ENCODE measurements around the gene SPNS2. TPM values are rescaled to one million over a fixed set of nuclear protein-coding genes. Genes with fewer than 3 reads are reported as not detected.

The SPNS2 gene
- total RNA-seq, 2 donors from 2014 or later = 7.2 to 16.8 TPM

GRCh38 chr17:4505187-4505586 lies 6.5 kb downstream of the SPNS2 start:
- Histone ChIP-seq H3K4me1 (peaks cover 0 to 88% of the 10 kb centered on the region in 2 donors), H3K36me3 (no peaks in the 10 kb centered on the region), H3K27ac (no peak overlapping the region), H3K4me3 (no peak overlapping the region), H3K27me3 (no peaks in the 10 kb centered on the region), H3K9me3 (no peaks in the 10 kb centered on the region)
- no peak for DNase-seq (ENCODE audit: low spot score)
- TF ChIP-seq CTCF (IDR thresholded peaks at IDR 0.05) = no peak

DNA sequence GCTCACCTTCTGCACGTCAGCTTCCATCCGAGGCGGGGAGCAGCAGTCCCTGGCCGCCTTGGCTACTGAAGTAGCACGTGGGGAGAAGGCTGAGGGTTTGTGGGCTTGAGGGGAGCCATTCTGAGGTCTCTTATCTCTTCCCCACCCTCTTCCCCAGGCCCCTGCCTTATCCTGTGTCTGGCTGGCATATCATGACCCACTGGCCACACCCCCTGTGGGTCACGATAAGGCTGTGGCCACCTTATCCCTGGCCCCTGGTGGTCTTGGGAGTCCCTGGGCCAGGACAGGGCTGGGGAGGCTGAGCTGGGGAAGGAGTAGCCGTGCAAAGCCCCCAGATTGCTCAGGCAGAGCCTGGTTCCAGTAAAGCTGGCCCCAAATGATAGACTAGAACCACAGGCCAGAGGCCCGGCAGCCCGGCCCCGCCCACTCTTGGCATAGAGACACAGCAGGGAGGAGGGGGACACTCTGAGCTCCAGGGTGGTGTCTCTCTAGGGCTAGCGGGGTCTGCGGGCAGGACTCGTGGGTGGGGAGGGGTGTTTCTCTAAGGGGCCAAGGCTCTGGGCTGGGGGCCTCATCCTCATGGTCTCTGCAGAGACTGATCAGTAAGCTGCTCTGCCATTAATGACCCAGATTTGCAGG lies 7.6 kb downstream of the SPNS2 start:
- Histone ChIP-seq H3K4me1 (peaks cover 0 to 85% of the 10 kb centered on the region in 2 donors), H3K27ac (no peak overlapping the region), H3K36me3 (no peaks in the 10 kb centered on the region), H3K27me3 (no peaks in the 10 kb centered on the region), H3K9me3 (no peaks in the 10 kb centered on the region), H3K4me3 (no peak overlapping the region)
- DNase-seq (ENCODE audit: low spot score) = no peak
- no peak for TF ChIP-seq CTCF (IDR thresholded peaks at IDR 0.05)

DNA sequence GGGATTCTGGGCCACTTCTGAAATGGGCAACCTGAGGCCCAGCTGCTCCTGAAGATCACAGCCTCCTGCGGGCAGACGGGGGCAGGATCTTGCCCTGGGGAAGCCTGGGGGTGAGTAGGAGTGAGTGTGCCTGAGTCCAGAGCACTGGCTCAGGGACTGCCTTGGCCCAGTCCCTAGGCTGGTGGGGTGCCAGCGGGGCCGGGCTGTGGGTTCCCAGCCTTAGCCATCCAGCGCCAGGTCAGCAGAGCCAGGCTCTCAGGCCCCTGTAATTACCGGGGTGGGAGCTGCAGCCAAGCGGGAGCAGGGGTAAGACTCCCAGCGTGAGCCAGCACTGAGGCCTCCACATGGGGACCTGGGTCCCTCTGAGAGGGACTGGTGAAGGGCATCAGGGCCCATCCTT lies 8.2 kb downstream of the SPNS2 start:
- no peak for TF ChIP-seq CTCF (IDR thresholded peaks at IDR 0.05)
- Histone ChIP-seq H3K27me3 (no peaks in the 10 kb centered on the region), H3K9me3 (no peaks in the 10 kb centered on the region), H3K36me3 (no peaks in the 10 kb centered on the region), H3K4me3 (no peak overlapping the region), H3K27ac (no peak overlapping the region), H3K4me1 (peaks cover 0 to 84% of the 10 kb centered on the region in 2 donors)
- DNase-seq (ENCODE audit: low spot score) = no peak

DNA sequence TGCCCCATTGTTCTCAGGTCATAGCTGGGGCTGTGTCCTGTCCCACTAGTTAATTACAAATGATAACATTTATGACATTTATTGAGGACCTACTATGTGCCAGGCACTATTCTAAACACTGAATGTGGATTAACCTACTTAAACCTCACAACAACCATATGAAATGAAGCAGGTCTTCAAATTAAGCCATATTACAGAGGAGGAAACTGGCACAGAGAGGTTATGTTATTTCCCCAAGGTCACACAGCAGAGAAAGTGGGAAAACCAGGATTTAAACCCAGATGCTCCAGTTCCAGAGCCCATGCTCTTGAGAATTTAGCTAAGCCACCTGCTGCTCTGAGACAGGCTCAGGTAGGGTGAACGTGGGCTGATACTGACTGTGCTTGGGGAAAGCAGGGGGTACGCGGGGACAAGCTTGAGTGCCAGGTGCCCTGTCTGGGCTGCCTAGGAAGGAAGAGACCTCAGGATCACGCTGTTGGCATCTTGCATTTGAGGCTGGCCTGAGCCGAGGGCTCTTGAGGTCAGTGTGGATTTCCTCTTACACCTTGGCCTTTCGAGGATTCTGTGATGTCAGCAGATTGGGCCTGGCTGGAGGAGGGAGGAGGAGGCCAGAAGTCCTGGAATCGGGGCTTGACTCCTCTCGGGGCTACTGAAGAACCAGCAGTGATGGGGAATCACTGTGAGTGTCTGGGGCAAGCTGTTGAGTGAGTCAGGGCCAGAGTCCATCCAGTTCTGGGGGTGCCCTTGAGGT lies 8.9 kb downstream of the SPNS2 start:
- no peaks in the 10 kb centered on the region for H3K27me3 ChIP-seq
- TF ChIP-seq CTCF (IDR thresholded peaks at IDR 0.05) = no peak
- H3K4me3 ChIP-seq = no peak overlapping the region
- peak overlapping the region in 1 of 2 donors; percentile 29 for H3K27ac ChIP-seq
- DNase-seq (ENCODE audit: low spot score) = no peak
- peaks cover 0 to 87% of the 10 kb centered on the region in 2 donors for H3K4me1 ChIP-seq
- H3K36me3 ChIP-seq = no peaks in the 10 kb centered on the region
- no peaks in the 10 kb centered on the region for H3K9me3 ChIP-seq

- peaks cover 0 to 87% of the 10 kb centered on the region in 2 donors for H3K4me1 ChIP-seq
- DNase-seq (ENCODE audit: low spot score) = no peak
- H3K27ac ChIP-seq = peak overlapping the region; percentile 29 to 37
- no peaks in the 10 kb centered on the region for H3K27me3 ChIP-seq
- TF ChIP-seq CTCF (IDR thresholded peaks at IDR 0.05) = no peak
- H3K36me3 ChIP-seq = no peaks in the 10 kb centered on the region
- no peak overlapping the region for H3K4me3 ChIP-seq
- no peaks in the 10 kb centered on the region for H3K9me3 ChIP-seq
Measured at GRCh38 chr17:4508207-4508606, 9.5 kb downstream of the SPNS2 start.

Data from right atrium auricular region (tissue), 2 donors.